GM12878 (cell line): Measurements from ENCODE around the gene TMEM181.

Experiments used
- BMI1 ChIP-seq: fragments of 450-650 bp; IDR thresholded peaks from 2 replicates; pipeline ENCODE4 v1.6.1; 2016; ENCODE audit warnings: mild to moderate bottlenecking, moderate library complexity, borderline replicate concordance
- EP300 ChIP-seq, 2 experiments: fragments of 150-350 bp in 1 of 2; IDR thresholded peaks; 2 replicates each; pipeline ENCODE4 v1.6.1; 2011 to 2012; ENCODE audit warnings: low read depth in 2 of 2, low read length in 2 of 2, borderline replicate concordance in 1 of 2, improper control_type of control experiment in 1 of 2, inconsistent platforms in 1 of 2; ENCODE audit not compliant: control insufficient read depth in 1 of 2
- NFYB ChIP-seq: IDR thresholded peaks from 2 replicates; pipeline ENCODE4 v1.6.1; 2011; ENCODE audit warnings: low read depth, mild to moderate bottlenecking, low read length, improper control_type of control experiment, moderate library complexity; ENCODE audit not compliant: insufficient read depth
- POLR2A ChIP-seq: IDR thresholded peaks from 2 replicates; pipeline ENCODE4 v1.6.1; 2011; ENCODE audit warnings: low read depth, mild to moderate bottlenecking, low read length
- SUPT20H ChIP-seq: IDR thresholded peaks from 2 replicates; pipeline ENCODE4 v1.6.1; 2011; ENCODE audit warnings: low read depth, mild to moderate bottlenecking, low read length, moderate library complexity, borderline replicate concordance; ENCODE audit not compliant: control insufficient read depth
- TF ChIP-seq, protein P1 (sequence below): fragments of 450-650 bp; IDR thresholded peaks from 2 replicates; pipeline ENCODE4 v1.6.1; 2017; ENCODE audit warnings: mild to moderate bottlenecking
- TF ChIP-seq, protein P2 (sequence below), 3 experiments: IDR thresholded peaks in 2 of 3; conservative IDR thresholded peaks in 1 of 3; 2 replicates each; pipeline ENCODE4 v1.5.1; 2011; ENCODE audit warnings: low read depth in 3 of 3, low read length in 3 of 3, mild to moderate bottlenecking in 3 of 3, control low read depth in 2 of 3, moderate library complexity in 2 of 3, inconsistent platforms in 1 of 3, mixed read lengths in 1 of 3; ENCODE audit not compliant: control insufficient read depth in 2 of 3, insufficient read depth in 1 of 3; ENCODE audit errors: extremely low read depth in 1 of 3
- TF ChIP-seq, protein P3 (sequence below): IDR thresholded peaks from 2 replicates; pipeline ENCODE4 v1.6.1; 2011; ENCODE audit warnings: borderline replicate concordance, low read depth, mild to moderate bottlenecking, moderate library complexity, mixed read lengths, low read length; ENCODE audit not compliant: insufficient read depth; ENCODE audit errors: extremely low read length

DNA sequence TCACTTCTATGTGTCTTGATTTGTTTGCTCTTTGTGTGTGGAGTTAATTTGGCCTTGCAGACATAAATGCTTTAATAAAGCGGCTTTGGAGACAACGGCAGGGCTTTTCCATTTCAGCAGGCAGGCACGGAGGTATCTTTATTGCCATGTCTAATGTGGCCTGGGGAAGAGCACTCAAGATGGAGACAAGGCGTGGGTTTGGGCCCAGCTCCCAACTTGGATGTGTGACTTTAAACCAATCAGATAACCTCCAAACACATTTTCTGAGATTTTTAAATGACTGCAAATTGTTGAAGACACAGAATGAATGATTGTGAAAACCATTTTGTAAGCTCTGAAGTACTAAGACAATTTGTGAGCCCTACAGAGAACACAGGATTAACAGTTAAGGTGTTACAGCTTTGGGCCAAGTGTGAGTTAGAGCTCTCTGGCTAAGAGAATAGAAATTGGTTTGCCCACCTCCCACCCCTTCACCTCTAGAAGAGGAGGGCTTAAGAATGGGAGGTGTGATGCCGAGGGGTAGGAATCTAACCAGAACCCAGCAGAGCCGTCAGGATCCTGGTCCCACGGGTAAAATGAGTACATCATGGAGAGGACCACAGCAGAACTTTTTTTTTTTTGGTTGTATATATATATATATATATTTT, 75.7 kb downstream of the TMEM181 start:
- TF ChIP-seq, protein P1, sequence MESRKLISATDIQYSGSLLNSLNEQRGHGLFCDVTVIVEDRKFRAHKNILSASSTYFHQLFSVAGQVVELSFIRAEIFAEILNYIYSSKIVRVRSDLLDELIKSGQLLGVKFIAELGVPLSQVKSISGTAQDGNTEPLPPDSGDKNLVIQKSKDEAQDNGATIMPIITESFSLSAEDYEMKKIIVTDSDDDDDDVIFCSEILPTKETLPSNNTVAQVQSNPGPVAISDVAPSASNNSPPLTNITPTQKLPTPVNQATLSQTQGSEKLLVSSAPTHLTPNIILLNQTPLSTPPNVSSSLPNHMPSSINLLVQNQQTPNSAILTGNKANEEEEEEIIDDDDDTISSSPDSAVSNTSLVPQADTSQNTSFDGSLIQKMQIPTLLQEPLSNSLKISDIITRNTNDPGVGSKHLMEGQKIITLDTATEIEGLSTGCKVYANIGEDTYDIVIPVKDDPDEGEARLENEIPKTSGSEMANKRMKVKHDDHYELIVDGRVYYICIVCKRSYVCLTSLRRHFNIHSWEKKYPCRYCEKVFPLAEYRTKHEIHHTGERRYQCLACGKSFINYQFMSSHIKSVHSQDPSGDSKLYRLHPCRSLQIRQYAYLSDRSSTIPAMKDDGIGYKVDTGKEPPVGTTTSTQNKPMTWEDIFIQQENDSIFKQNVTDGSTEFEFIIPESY = no peak
- TF ChIP-seq SUPT20H (no peak), NFYB (no peak), POLR2A (no peak), EP300 (IDR thresholded peaks at IDR 0.05; ENCODE audit: borderline replicate concordance in 1 of 2, control insufficient read depth in 1 of 2, low read depth in 2 of 2, low read length in 2 of 2) (no peak), BMI1 (no peak)
- TF ChIP-seq, protein P2, sequence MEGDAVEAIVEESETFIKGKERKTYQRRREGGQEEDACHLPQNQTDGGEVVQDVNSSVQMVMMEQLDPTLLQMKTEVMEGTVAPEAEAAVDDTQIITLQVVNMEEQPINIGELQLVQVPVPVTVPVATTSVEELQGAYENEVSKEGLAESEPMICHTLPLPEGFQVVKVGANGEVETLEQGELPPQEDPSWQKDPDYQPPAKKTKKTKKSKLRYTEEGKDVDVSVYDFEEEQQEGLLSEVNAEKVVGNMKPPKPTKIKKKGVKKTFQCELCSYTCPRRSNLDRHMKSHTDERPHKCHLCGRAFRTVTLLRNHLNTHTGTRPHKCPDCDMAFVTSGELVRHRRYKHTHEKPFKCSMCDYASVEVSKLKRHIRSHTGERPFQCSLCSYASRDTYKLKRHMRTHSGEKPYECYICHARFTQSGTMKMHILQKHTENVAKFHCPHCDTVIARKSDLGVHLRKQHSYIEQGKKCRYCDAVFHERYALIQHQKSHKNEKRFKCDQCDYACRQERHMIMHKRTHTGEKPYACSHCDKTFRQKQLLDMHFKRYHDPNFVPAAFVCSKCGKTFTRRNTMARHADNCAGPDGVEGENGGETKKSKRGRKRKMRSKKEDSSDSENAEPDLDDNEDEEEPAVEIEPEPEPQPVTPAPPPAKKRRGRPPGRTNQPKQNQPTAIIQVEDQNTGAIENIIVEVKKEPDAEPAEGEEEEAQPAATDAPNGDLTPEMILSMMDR (IDR thresholded peaks at IDR 0.05 in 2 of 3, conservative IDR thresholded peaks at IDR 0.05 in 1 of 3; ENCODE audit: control insufficient read depth in 2 of 3, extremely low read depth in 1 of 3, insufficient read depth in 1 of 3, low read depth in 3 of 3, low read length in 3 of 3) = no peak
- TF ChIP-seq, protein P3, sequence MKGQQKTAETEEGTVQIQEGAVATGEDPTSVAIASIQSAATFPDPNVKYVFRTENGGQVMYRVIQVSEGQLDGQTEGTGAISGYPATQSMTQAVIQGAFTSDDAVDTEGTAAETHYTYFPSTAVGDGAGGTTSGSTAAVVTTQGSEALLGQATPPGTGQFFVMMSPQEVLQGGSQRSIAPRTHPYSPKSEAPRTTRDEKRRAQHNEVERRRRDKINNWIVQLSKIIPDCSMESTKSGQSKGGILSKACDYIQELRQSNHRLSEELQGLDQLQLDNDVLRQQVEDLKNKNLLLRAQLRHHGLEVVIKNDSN = no peak
